Stimulated activated CD8-positive, alpha-beta memory T cell treated with anti-CD3 and anti-CD28 coated beads, Interleukin-7, amount 100 ng/mL, for 1 hour (primary cell): ENCODE results near the gene FBLN2.

Source experiments
- DNase-seq, 2 donors: peaks; one replicate each; pipeline ENCODE4 v3.0.0-alpha.2; 2020; ENCODE audit warnings: low read depth in 2 of 2

FBLN2 gene

DNA sequence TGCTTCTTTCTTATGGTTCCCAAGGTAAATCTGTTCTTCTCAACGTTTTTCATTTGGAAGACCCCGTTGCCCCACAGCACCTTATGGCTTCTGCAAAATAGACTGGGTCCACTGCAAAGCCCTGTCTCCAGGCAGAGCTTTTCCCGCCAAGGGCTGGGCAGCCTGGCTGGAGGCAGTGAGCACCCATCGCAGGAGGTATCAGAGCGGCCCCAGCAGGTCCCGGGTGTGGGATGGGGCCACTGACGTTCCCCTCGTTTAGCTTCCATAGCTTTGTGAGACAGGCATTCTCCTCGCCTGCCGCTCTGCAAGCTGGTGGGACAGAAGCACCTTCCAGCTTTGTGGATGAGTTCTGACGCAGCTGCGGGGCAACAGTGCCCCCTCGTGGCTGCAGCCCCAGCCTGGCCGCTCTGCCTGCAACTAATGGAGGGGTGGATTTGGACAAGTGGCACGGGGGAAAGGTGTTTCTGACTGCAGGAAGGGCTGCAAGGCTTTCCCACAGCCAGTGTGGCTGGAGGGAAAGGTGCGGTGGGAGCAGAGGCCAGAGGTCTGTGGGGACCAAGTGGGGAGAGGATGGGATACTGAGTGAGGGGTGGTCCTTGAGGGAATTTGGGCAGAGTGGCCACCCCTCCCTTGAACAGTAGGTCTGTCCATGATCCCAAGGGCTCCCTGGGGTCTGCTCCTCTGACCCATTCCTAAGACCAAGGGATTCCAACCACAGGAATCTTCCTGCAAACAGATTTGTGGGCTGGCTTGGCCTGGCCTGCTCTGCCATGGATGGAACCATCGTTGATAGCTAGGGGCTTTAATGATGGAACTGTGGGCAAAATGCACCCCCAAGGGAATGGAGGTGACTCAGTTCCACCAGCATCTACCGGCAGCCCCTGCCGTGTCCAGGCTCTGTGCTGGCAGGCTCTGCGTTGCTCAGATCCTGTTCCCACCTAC lies 99.4 kb downstream of the FBLN2 start:
- DNase-seq: peak; percentile 51 to 54

DNA sequence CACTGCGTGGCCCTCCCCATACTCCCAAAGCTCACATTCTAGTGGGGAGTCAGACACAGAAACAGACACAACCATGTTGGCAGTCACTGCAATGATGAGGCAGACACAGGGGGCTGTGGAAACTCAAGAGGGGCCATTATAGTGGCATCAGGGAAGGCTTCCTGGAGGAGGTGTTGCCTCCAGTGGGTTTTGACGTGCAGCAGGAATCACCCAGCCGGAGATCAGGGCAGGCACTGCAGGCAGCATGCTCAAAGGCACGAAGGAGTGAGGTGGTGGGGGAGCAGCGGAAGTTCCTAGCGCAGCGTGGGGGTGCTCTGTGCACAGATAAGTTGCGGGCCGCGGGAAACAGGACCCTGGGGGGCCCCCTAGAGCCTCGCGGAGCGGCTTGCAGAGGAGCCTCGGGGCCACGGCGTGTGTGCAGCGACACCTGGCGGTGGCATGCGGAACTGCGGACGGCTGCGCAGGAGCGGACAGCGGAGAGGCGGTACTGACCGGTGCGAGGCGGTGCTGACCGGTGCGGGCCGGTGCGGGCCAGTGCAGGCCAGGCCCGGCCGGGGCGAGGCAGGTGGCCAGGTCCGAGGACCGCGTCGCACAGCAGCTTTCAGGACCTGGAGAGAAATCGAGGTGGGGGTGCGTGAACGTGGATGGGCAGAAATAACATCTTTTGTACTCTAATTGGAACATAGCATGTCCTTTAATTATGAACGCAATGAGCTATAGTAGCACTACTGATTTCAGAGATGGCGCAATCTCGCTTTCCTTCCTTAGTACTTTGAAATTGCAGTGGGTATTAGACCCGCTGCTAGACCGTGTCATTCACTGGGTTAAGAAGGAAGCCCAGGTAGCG lies 101.5 kb downstream of the FBLN2 start:
- DNase-seq: peak; percentile 65 to 66

DNA sequence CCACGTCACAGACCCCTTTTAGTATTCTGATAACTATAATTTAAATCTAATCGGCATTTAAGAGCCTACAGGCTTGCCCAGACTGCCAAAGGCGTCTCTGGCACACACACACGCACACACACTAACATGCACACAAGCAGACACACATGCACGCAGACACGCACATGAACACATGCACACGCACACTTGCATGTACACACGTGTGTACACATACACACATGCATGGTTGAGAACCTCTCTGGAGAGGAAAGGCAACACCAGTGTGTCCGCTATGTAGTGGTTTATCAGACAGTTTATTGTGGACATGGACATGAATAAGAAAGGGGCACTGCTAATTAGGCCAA lies 102.1 kb downstream of the FBLN2 start:
- DNase-seq: no peak

DNA sequence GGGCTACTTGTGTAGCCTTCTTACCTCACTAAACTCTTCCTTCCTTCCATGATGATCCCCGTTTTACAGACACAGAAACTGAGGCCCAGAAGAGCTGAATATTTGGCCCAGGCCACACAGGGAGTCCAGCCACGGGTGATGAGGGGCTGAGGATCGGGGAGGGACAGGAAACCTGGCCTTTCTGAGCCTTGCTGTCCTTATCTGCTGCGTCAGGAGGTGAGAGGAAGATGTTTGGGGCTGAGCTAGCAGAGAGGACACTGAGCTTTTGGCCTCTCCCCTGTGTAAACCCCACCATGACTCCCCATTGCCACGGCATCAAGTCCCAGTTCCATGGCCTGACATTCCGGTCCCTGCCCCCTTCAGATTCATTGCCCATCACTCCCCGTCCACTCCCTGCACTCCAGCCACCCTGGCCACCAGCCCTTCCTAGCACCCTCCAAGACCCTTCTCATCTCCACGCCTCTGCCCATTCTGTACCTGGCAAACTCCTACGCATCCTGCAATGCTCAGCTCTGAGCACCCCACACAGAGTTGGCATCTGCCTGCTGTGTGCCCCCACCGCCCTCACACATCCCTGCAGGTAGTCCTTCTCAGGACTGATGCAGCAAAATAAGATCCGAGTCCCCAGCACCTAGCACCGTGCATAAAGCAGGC lies 103.0 kb downstream of the FBLN2 start:
- DNase-seq: no peak

DNA sequence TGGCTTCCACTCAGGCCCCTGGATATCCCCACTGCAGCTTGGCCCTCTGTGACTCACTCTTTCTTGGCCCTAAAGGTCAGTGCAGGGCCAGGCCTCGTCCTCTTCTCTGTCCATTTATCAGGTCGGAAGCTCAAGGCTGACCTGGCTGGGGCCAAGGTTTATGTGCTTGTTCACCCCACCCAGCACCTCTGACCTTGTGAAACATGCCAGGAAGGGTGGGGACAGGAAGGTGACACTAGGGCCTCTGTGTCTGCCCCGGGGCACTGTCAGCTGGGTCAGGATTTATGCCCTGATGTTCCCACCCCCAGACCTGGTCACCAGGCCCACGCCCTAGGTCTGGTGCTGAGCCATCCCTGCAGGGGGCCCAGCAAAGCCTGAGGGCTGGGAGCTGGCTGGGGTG lies 103.8 kb downstream of the FBLN2 start:
- DNase-seq: no peak

DNA sequence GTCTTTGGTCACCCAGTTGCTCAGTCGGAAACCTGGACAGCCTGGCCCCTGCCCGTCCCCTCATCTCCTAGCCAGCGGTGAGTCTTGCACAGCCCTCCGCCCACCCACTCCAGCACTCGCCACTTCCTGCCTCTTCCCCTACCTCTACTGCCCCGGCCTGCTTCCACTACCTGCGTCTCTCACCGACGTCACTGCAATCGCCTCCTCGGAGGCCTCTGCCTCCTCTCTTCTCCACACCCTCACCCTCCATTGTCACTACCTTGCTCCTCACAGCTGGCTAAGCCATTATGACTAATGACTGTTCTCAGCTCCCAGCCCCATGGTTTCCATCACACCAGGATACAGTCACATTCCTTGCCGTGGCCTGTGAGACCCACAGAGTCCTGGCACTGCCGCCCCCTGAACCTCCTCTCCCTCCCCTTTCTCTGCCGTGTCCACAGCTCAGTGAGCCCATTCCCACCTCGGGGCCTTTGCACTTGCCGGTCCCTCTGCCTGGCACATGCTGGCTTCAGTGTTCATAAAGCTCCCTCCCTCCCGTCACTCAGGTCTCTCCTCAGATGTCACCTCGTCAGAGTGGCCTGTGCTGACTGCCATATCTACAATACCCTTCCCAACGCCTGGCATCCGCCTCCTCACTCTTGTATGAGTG lies 104.8 kb downstream of the FBLN2 start:
- no peak for DNase-seq

DNA sequence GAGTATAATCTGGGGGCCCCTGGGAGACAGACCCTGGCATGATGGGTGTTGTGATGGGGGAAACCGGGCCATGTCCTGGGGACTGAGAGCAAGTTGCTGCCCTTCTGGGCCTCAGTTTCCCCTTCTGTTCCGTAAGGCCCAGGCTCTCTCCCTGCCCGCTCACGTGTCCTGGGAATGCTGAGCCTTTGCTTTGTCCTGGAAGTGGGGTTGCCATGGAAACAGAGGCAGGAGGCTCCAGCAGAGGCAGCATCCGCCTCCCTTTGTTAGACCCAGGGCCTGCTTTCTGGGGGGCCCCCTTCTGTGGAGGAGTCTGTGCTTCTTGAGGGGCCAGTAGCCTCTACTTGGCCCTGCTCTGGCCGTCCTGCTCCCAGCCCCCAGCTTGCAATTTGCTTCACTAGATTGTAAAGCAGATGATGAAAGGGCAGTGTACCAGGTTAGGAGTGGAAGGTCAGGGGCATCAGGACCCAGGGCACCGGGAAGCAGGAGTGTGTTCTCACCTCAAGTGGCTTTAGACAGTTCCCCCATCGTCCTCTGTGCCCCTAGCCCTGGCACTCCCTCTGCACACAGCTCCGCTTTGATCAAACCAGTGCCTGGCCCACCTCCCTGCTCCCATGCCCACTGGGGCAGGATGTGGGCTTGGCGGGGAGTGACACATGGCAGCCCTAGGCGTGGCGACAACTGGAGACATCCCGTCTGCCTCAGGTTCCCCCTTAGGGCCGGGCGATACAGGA lies 105.6 kb downstream of the FBLN2 start:
- DNase-seq: no peak

DNA sequence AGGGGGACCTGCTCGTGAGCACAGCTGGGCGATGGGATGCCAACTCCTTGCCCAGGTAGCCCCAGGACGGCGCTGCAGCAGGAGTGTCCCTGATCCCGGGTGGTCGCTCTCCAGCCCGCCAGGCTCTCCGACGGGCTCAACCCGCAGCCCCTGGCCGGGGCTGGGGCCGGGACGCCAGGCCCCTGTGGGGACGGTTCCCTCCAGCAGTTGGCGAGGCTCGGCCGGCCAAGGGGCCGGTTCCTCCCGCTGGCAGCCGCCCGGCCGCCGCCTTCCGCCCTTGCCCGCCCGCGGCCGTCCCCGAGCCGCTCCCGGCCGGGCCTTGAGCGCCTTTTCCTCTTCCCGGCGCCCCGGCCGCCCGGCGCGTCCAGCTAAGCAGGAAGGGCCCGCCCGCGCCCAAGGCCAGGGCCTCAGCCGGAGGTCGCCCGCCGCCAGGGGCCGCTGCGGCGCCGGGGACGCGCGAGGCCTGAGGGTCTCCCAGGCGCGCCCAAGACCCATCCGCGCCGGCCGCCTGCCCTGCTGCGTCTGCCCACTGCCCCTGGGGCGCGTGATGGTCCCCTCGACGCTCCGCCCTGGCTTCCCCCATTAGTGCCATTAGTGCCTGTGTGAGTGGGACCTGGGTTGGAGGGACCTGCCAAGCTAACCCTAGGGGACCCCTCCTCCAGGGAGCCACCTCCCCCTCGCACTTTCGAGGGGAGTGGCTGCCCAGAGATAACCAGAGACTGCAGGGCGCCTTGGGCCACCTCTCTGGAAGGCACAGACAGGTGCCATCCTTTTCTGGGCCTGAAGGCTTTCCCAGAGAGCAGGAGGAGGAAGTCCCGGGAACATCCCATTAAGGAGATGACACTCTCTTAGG lies 106.4 kb downstream of the FBLN2 start:
- DNase-seq: no peak

DNA sequence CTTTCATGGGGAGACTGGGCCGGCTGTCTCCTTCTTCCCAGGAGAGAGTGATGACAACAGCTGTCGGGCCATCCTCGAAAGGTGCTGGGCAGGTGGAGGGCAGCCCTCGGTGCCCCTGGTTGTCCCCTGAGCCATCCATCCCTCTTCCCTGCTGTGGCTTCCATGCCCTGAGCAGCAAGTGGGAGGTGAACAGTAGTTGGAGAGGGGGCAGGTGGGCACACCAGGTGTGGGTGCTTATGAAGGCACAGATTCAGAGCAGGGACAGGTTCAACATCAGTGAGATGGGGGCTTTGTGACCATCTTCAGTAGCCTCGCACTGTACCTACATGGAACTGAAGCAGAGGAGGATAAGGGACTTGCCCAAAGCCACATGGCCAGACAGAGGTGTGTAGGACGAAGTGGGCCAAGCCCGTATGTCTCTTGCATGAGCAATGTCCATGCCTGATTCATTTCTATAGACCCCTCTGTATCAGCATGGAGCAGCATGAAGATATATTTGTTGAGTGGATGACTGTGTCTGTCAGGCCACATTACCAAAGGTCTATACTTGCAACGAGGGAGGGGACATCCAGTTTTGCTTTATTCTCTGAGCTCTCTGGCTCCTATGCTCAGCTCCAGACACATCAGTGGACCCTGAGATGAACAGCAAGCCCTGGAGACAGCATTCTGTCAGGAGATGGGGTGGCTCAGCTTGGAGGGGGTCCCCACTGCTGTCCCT lies 107.8 kb downstream of the FBLN2 start:
- no peak for DNase-seq

DNA sequence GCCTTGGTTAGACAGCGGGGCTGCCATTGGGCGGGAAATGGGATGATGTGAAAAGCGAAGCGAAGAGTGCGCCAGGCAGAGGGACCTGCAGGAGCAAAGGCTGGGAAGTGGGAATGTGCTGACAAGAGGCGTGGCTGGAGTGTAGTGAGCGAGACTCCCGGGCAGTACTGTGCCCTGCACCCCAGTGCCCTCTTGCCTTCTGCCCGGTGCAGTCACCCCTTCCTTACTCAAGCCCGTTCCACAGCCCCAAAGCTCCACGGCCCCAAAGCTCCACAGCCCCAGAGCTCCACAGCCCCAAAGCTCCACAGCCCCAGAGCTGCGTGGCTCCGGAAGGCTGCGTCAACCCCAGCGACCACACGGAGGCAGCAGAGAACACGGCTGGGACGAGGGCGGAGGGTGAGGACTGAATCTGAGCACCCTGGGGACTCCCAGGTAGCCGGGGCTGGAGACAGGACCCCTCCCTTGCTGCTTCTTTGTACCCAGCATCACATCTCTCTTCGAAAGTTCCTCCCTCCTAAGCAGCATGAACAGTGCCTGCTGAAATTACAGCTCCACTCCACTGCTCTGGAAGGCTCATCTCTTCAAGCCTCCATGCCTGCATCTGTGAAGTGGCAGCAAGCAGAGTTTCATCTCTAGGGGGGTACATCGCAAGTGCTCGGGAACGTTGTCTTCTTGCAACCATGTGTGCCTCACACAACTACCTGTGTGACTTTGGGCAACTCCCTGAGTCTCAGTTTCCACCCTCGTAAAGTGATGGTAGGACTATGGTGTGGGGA lies 108.9 kb downstream of the FBLN2 start:
- peak; percentile 20 to 45 for DNase-seq

DNA sequence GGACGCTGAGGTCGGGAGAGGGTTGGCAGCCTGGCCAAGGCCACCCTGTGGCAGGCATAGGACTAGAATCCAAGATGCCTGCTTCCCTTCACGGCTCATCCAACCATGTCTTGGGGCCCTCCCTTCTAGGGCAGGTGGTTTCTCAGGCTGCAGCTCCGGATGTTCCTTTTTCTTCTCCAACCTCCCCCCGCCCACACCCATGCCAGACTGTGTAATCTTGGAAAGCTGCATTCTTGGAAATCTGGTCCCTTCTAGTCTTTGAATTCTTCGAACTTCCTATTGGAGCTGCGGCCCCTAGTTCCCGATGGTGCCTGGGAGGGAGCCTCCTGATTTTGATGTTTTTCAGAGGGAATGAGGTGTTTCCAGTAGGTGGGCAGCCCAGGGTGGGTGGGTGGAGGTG lies 109.8 kb downstream of the FBLN2 start:
- DNase-seq: no peak

DNA sequence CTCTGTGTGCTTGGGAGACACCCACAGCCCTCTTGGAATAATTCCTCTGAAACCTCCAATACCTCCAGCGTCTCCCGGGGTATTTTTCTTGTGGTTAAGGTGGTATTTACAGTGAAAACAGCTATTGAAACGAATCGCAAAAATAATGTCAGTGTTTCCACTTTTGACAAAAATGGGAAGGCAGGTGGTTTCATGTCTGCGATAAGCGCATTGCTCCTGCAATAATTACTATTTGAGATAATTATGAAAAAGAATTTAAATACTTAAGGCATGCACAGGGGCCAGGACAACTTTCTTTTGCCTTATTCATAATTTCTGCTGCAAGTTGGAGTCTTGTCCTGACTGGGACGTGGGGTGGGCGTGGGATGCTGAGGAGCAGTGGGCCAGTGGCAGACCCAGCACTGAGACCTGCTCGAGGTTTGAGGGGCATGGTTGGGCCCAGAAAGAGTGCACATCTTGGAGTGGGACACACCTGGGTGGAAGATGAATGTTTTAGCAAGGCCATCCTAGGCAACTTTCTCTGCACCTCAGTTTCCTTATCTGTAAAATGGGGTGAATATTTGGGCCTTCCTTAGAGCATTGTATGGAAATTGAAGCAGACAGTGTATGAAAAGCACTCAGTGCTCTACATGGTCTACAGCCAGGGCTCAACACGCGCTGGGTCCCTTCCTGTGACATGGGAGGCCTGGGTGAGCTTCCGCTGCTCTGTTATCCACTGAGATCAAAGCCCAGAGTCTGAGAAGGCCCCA lies 110.5 kb downstream of the FBLN2 start:
- no peak for DNase-seq

DNA sequence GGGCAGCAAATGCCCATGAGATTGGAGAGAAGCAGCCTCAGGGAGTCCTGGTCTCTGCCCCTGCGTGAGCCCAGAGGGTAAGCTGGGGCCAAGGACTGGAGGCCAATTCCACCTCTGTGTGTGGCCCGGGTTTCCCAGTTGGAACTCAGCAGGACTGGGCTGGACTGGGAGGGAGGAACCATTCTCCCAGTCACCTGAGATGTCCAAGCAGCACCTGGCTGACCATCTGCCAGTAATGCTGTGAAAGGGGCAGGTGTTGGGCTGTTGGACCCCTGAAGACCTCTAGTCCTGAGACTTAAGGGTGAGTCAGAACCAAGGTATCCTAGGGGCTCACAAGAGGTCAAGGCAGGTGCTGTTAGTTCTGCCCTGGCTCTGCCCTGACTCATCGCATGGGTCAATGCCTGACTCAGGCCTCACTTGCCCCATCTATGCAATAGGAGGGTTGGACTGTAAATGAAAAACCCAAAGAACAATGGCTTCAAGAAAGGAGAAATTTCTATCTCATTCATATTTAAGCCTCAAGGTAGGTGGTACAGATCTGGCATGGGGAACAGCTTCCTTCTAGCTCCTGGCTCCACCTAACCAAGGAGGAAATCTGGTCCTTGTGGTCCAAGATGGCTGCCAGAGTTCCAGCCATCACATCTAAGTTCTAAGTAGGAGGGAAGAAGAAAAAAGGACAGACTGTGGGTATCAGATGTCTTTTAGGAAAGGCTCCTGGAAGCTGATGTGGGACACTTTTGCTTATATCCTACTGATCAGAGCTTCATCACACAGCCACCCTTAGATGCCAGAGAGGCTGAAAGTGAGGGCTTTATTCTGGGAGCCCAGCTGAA lies 111.3 kb downstream of the FBLN2 start:
- no peak for DNase-seq

DNA sequence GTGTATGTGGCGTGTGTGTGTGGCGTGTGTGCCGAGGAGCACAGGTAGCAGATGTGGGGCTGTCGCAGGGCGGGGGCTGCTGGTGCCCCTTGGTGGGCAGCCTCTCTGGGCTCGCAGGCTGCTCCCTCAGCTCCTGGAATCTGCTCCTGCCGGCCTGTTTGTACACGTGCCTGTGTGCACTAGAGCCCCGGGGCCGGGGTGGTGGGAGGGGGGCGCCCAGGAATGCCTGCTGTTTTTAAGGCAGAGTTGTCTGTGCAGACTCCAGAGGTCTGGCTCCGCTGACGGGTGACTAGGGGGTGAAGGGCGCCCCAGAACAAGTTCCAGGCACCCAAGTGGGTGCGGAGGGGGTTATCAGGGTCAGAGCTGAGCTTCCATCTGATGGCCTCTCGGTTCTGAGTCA lies 112.2 kb downstream of the FBLN2 start:
- no peak for DNase-seq

DNA sequence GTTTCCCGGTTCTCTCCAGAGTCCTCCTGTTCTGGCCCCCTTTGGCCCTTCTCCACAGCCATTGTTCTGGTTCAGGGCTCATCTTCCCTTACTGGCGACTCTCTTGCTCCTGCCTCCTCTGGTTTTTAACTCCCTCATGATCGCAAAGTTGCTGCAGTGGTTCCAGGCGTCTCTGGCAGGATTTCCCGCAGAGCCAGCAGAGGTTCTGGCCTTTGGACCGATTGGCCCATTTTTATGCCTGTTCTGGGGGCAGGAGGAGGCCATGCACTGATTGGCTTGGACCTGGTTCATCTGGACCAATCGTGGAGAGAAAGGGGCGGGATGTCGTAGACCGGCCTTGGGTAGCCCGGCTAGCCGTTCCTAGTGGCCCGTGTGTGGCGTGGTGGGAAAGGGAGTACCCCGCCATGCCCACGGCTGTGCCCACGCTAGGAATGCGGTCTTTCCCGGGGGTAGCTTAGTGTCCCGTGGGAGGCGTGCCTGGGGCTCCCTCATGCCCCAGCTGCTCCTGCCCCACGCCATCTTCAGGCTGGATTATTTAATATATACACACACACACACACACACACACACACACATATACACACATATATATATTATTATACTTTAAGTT lies 113.4 kb downstream of the FBLN2 start:
- DNase-seq: no peak

DNA sequence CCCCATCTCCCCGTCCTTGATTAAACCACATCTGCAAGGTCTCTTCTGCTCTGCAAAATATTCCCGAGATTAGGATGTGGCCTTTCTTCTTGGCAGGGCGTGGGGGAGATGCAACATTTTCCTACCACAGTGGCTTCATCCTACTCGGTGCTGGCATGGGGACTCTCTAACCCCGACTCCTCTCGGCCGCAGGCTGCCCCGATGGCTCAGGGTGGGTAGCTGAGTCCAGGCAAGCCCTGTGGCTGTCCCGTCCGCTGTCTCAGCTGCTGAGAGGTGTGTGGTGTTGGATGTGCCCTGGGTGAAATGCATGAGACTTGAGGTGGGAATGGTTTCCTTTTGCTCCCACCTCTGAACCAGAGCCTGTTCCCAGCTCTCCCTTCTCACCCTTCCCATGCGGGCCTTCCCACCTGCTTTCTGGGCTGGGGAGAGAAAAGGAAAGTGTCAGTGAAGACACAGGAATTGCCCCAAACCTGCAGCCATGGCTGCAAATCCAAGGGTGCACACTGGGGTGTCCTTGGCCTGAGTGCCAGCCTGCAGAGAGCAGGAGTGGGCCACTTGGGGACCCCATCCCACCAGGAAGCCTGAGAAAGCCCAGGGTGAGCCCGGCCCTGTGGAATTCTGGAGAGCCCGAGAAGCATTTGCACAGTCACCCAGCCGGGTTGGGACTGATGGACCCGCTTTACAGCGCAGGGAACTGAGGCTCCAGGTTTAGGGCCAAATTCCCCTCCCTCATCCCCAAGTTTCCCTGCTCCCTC lies 115.0 kb downstream of the FBLN2 start:
- no peak for DNase-seq
